Stimulated activated CD4-positive, alpha-beta T cell treated with anti-CD3 and anti-CD28 coated beads, Interleukin-2, amount 100 ng/mL, for 24 hours (primary cell): ENCODE data around the gene PTCH1.
A peak's percentile ranks its signal among the peaks of the same experiment; 100 is the strongest.

Experiments
- DNase-seq, 2 donors: peaks; one replicate each; pipeline ENCODE4 v3.0.0-alpha.2; 2020

The PTCH1 gene

DNA sequence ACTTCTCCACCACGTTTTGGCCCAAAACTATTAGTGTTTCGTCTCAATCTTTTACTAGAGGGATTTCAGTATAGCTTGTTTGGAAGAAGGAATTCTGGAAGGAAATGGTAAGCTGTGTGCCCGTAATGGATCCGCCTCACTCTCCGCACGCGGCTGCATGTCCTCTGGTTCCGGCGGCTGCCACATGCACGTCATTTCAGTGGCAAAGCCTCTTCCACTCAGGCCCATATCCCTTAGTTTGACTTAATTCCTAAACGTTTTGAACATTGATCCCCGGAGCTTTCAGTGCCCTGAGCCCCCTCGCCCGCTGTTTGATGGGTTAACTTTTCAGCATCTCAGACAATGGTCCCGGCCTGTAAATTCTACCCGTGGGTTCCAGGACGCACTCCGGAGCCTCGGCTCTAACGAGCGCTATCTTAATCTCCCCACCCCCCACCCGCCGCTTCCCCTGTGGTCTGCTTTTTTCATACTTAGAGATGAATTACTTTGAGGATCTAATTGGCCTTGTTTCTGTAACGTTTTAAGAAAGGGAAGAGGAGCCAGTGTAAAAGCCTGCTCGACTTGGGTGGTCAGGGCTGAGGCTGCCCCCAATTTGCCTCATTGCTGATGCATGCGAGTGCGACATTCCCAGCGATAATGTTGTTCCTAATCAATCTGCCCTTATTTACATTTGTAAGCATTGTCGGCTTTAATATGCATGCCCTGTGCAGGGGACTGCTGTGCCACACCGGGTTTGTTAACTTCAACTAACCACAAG lies 4.6 kb downstream of the PTCH1 start:
- no peak for DNase-seq

DNA sequence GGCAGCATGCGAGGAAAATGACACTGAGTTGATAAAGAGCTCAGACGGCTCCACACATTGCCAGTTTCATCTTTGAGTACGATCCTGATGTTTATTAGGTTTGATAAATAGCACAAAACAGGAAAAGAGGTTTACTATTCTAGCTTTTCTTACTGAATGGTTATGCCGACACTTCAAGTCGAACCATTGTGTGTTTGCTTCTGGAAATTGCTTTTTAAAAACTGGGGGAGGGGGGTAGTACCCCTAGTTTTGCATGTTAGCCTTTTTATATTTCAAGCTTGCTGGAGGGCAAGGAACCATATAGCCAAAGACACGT lies 5.2 kb downstream of the PTCH1 start:
- DNase-seq = no peak

DNA sequence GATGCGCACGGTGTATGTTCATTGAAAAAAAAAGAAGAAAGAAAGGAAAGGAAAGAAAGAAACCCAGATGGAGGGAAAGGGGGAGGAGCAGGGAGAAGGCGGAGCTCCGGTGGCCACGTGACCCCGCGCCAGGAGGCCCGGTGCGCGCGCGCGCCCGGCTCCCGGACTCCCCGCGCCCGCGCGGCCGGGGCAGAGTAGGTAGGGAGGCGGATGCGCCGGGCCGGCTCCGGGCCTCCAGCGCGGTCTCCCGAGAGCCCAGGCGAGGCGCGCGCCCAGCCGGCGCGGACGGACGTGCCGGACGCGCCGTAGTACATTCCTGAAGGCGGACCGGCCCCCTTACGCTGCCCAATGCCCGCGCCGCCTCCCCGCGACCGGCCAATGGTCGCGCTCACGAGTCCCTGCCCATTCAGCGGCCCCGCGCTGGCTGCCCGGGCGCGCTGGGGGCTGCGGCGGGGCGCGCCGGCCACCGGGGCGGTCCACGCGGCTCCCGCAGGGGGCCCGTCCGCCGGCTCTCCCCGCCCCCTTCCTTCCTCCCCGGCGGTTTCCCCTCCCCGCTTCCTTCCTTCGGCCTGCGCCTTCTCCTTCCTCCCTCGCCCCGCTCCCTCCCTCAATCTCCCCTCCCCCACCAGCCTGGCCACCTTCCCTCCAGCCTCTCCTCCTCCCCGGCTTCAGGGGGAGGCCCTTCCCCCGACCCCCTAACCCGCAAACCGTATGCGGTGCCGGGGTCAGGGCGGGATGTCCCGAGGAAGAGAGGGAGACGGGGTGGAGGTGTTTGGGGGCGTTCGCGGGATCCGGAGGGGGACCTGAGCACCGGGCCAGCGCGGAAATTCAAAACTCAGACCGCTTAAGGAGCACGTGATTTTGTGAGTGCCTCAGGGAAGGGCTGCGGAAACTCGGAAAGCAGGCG lies 5.8 kb downstream of the PTCH1 start:
- peak; percentile 85 to 87 for DNase-seq

DNA sequence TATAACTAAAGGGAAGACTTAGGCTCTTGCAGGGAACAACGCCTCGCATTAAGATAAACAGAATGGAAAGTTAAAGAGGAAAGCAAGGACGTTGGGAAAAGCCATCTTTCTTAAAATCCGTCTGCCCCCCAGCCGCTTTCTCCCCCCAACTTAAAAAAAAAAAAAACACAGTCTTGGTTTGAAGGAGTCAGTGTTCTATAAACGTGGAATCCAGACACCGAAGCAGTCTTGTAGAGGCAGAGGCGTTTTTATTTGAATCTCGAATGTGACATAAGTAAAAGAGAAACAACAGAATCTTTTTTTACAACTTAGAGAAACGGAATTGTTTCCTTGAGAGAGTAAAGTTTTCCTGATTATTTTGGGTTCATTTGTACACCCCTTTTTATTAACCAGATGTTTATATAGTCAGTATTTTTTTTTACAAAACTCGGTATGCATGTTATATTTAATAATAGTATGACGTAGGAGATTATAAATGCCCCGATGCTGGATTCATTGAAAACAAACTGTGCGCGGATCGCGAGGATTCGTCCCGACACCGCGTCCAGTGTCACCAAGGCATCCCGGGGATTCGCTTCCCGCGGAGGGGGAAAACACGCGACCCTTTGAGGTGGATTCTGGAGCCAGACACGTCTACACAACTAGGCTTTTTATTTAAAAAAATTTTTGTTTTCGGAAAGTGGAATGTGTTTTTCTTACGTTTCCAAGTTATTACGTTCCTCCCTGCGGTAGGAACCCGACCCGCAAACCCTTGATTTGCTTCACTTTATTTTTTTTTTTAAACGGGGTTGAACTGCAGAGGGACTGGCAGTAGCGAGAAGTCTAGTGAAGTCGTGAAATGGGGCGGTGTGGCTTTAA lies 6.7 kb downstream of the PTCH1 start:
- DNase-seq = peak; percentile 15 to 22

DNA sequence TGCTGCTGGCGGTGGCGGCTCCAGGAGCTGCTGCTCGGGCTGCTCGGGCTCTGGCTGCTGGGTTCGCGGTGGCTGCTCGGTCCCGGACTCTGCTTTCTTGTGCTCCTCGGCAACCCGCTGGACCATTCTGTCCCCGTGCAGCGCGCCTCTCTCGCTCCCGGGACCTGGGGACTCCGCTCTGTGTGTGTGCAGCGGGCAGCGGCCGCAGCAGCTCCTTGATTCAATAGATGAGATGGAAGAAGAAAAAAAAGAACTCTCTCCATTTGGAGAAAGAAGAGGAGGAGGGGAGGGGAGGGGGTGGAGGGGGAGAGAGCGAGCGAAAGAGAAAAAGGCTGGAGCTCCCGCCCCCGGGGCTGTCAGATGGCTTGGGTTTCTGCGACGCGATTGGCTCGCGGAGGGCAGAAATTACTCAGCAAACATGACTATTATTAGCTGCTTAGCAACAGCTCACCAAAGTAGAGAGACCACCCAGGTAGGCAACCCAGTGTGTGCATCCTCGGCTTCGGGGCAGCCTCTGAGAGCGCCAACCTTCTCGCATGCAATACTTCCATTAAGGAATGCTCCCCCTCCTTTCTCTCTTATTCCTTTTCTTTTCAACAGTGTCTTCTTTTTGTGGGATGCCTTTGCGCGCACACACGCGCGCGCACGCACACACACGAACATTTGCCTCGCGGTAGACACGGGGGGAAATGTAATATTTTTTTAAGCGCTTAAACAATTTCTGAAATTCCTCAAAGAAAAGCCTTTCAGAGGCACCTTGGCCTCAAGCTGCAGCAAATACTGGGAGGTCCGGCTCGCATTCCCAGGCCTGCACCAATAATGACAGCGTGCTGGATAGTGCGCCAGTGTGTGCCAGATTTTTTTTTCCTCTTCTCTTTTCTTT lies 7.6 kb downstream of the PTCH1 start:
- DNase-seq = peak; percentile 62 to 72

DNA sequence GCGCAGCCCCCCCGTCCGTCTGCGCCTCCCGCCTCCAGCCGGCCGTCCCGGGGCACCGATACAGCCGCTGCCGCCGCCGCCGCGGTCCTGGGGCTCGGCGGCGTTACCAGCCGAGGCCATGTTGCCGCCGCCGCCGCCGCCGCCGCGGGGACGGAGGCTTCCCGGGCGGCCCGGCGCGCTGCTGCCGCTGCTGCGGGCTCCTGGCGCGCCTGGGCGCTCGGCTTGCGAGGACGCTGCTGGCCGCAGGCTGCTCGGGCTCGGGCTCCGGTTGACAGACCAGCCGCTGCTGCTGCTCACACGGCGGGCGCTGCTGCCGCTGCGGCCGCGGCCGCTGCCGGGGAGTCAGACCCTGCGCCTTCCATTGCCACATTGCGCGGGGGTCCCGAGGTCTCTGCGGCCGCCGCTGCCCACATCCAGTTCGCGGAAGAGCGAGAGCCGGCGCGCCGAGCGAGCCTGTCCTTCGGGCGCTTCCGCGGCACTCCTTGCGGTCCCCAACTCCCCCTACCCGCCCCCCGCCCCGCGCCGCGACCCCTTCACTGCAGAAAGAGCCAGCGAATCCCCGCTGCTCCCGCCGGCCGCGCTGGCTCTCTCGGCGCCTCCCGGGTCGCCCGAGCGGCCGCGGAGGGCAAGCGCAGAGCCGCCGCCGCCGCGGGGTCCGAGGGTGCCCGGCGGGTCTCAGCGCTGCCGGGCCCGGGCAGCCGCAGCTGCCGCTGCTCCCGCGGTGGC lies 8.4 kb downstream of the PTCH1 start:
- DNase-seq = peak in 1 of 2 donors; percentile 31

DNA sequence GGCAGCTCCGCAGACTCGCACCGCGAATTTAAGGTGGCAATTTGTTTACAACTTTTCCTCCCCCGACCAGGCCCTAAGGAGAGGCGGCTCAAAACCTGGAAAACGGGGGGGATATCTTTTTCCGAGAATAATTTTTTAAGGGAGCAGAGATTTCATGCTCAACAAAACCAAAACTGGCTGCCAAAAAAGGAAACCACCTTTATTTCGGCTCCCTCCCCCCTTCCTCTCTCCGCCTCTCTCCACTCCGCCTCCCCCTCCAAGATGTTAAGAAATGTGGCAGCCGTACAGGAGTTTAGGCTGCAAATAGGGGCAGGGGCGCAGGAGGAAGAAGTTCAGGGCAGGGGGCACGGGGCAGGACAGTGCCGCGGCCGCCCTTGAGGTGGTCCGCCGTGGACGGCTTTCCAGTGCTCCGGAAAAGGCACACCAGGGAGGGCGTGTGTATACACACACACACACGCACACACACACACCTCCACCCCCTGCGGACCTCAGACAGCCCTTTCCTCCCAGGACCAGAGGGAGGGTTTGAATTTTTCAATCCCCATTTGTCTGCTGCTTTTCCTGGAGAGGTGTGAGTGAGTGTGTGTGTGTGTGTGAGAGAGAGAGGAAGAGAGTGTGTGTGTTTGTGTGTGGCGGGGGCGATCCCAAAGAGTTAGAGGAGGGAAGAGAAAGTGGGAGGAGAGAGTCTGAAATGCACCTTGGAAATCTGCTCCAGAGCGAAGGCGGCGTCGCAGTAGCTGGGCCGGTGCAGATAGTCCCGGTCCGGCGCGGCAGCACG lies 9.1 kb downstream of the PTCH1 start:
- peak; percentile 38 to 41 for DNase-seq

DNA sequence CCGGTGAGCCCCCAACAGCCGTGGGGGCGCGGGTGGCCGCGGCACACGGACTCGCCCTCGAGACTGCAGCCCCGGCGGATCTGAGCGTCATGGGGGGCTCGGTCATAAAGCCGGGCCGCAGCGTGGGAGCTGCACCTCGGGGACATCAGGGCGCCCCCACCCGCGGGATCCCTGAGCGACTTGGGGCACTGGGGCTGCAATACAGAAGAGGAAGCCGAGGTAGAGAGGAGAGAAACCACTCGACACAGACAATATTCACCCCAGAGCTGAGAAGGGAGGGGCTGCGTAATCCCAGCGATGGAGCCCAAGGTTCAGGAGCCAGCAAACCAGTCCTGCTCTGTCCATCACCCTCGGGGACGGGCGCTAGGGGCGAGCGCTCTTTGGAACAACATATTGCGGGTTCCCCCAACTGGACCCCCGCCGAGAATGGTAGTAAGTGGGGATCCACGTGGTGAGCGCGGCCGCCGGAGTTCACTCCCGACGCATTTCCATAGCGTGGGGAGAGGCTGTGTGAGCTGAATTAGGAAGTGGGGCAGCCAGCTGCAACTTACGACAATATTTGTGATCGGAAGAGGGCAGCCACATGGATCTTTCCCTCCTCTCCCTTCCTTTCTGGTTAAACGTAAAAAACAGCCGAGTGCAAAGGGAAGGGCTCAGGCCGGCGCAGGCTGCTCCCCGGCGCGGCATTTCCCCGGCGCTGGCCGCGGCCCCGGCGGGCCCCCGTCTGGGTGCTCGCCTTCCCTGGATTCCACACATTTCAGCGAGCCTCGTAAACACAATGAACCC lies 9.9 kb downstream of the PTCH1 start:
- peak; percentile 34 for DNase-seq

DNA sequence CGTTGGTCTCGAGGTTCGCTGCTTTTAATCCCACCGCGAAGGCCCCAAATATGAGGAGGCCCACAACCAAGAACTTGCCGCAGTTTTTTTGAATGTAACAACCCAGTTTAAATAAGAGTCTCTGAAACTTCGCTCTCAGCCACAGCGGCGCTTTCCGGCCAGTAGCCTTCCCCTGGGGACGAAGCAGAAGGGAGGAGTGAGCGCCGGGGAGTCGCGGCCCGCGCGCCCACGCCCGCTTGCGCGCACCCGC lies 10.4 kb downstream of the PTCH1 start:
- peak; percentile 20 to 33 for DNase-seq

DNA sequence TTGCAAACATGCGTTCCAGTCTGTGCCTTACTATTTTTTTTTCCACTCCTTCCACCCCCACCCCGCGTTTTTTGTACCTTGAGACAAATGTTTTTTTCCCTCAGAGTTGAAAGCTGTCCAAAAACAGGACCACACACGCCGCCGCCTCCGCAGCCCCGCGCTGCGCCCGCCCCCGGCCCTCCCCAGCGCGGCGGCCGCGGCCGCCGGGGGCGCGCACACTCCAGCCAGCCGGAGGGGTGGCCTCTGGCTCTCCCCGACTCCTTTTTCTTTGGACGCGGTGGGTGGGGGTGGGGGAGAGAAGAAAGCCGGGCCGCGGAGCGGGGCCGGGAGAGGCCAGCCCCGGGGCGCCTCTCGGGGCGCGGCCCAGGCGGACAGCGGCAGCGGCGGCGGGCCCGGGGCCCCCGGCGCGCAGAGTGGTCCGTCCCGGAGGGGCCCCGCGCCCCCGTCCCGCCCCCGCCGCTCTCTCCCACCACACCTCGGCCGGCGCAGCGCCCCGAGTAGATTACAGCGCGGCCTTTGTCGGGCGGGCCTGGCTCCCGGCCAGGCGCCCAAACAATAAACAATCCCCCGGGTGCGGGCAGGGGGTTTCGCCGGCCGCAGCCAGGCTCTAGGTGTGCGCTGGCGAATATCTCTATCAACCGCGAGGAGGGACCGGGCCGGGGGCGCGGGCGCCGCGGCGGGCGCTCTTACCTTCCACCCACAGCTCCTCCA lies 10.9 kb downstream of the PTCH1 start:
- DNase-seq = peak in 1 of 2 donors; percentile 56

DNA sequence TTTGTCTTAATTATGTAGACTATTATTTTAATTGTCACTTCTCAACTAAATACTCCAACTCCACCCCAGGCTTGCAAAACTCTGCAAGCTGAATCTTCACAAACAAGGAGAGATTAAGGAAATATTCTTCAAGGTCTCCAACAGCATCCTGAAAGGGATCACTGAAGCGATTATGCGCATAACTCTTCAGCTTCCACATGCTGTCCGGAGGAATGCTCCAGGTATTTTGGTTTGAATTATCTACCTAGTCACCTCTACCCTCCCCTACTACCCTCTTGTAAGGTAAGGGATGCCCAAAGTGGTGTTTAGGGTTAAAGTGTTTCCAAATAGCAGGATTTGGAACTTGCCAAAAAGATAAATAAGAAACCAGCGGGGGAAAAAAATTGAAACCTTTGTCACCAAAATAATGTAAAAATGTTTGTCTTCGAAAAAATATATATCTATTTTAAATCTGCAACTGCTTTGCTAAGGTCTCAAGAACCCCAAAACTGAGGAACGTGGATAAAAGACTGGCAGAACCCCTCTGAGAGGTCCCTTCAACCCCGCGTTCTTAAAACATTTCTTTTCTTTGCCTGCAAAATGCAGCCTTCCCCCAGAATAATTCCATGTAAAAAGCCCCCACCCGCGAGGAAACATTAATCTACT lies 11.6 kb downstream of the PTCH1 start:
- no peak for DNase-seq

DNA sequence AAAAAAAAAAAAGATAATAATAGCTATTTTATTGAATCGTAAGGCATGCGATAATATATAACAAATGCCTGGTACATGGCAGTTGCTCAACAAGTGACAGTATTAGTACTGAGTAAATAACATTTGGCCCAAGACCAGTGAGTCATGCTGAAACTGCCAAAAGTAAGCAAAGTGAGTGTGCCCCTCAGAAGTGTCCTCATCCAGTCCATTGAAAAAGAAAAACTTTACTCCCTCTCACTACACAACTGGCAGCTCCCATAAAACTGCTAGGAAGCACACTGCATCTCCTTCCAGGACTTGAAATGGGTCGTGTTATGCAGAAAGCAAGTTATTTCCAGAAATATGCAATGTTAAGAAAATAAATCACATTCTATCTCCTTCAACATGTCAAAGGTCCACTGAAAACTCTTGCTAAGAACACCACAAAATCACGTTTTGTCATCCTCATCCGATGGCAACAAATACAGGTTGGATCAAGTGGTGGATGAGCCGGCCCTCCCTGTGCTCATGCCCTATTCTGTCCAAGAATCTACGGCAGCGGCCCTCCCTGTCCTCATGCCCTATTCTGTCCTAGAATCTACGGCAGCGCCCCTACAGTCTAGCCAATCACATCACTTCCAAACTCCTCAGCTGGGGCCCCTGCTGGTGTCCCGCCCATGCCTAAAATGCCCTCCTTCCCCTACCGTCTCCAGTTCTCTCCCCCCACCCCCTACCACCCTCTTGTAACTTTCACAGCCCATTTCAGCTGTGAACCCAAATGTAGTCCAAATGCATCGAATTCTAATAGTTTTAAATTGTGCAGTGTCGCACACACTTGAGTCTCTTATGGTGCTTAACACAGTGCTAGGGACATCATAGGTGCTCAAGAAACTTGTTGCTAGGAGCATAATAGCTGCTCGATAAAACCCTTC lies 12.5 kb downstream of the PTCH1 start:
- no peak for DNase-seq

DNA sequence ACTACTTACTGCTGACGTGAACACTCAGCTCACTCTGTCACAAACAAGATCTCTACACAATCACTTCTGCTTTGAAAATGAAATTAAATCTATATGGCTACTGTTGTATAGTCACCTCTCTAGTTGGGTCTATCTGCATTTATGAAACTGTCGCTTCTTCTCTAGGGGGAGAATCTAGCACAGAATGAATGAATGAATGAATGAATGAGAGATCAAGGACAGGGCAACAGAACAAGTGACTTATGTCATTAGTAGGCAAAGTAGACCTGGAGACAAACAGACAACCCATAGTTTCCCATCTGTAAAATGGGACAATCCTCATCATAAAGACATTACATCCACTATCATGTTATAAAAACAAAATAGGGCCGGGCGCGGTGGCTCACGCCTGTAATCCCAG lies 13.4 kb downstream of the PTCH1 start:
- DNase-seq = no peak

DNA sequence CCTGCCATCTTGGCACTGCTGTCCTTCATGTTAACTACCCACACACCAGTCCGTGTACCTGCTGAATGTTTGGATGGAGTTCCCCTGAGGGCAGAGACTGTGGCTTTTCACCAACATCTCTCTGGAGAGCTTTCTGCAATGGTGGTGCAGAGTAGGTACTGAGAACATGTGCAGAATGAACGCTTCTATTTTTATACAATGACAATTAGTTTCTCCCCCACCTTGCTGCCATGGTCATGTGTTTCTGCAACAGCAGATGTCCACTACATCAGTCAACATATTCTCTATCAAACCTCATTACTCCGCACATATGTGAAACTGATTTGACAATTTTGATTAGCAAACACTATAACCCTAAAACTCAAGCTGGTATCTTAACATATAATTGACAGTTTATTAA lies 14.5 kb downstream of the PTCH1 start:
- no peak for DNase-seq

DNA sequence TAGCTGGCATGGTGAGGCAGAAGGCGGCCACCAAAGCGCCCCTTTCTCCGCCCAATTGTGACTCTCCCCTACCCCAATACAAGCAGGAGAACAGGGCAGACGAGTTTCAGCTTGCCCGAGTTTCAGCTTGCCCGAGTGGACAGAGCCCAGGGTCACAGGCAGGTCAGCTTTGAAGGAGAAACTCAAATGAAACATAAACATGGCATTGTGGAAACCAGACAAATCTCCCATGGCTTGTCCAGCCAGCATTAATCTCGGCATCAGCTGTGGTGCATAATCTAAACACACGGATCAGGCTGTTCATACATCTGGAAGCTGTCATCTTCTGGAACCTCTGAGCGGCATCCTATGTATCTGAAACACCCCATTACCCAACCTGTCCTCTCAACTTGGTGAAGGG lies 16.9 kb downstream of the PTCH1 start:
- DNase-seq = no peak

DNA sequence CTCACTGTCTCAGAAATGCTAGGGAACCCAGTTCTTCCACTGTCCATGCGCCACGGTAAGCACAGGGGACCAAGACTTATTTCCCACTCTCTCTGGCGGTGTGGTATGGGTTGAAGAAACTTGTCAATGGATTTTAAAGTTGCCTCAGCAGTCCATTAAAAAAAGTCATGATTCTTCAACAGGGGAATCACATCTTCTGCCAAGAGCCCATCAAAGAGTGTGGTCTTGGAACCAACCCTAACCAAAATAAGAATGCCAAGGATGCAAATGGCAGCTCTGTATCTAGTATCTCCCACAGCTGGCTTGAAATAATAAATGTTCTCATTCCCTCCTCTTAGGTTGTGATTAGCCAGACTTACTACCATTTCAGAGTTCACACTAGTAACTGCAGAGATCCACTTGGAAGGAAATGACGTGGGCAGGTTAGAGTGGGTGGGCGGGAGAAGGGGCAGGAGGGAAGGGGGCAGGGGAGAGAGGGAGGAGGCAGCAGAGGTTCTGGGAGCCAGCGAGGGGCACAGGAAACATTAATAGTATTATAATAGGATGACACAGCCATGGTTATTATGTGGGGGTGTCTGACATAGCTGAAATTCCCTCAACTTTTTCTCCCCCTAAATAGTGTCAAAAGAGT lies 17.6 kb downstream of the PTCH1 start:
- DNase-seq = no peak

DNA sequence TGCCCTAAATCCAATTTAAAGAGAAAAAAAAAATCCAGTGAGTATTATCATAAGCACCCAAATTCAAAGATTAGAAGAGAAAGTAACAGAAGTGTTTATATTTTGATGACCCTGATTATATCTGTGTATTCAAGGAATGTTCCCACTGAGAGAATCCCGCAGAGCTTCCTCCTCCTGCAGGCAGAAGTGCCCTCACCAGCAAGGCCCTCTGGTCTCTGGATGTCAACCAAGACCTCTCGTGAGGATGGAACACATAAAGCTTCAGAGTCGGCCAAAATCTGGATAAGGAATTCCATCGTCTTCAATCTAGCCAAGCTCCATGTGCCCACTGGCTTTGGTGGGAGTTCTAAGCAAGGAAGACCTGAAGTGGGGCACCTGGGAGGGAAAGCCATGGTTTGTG lies 18.1 kb downstream of the PTCH1 start:
- DNase-seq = no peak
